Right lobe of liver (tissue), 6 donors: ENCODE data around the gene UQCRC2. TPM values are rescaled to one million over a fixed set of nuclear protein-coding genes. Genes with fewer than 3 reads are reported as not detected.
A peak's percentile ranks its signal among the peaks of the same experiment; 100 is the strongest.
"Not testable (repeated sequence)": the region's sequence is repeated elsewhere in the genome, so short reads cannot be mapped to it uniquely, and the experiment has no call there.

Source experiments
- ATAC-seq, 4 donors: fragments of 200-7000 bp; cut with Tn5 transposase; one replicate each; pipeline ENCODE4 v1.9.1; 2020; ENCODE audit warnings: mild to moderate bottlenecking in 4 of 4, moderate library complexity in 4 of 4
- DNase-seq, 3 donors: peaks; one replicate each; pipeline ENCODE4 v3.0.0-alpha.2; 2020
- H3K27ac ChIP-seq, 3 donors: fragments of 200-600 bp; one replicate each; pipeline ENCODE4 v1.8.0; 2022
- H3K27me3 ChIP-seq, 2 donors: fragments of 200-600 bp; one replicate each; pipeline ENCODE4 v1.8.0; 2022
- H3K36me3 ChIP-seq, 4 donors: fragments of 200-600 bp; sonication (generic) in 1 of 4; one replicate each; pipeline versions ENCODE4 v1.5.1 to v1.8.0; 2017 to 2022; ENCODE audit warnings: control low read depth in 1 of 4
- H3K4me1 ChIP-seq, 4 donors: fragments of 200-600 bp; sonication (generic) in 1 of 4; one replicate each; pipeline versions ENCODE4 v1.5.1 to v1.8.0; 2017 to 2022; ENCODE audit warnings: control low read depth in 1 of 4
- H3K4me3 ChIP-seq, 3 donors: fragments of 200-600 bp; one replicate each; pipeline ENCODE4 v1.8.0; 2022
- H3K9me3 ChIP-seq, 4 donors: fragments of 200-600 bp; sonication (generic) in 1 of 4; one replicate each; pipeline versions ENCODE4 v1.5.1 to v1.8.0; 2017 to 2022; ENCODE audit warnings: control low read depth in 1 of 4
- POLR2A ChIP-seq: fragments of 450-650 bp; IDR thresholded peaks from one replicate; pipeline ENCODE4 v1.6.1; 2017; ENCODE audit warnings: antibody characterized with exemption, mild to moderate bottlenecking
- WGBS: methylation state at CpG from one replicate; pipeline ENCODE4 v1.1.6; 2018; ENCODE audit warnings: low coverage, low lambda C conversion rate; ENCODE audit not compliant: insufficient coverage; ENCODE audit errors: missing lambda C conversion rate; 5-methylcytosine and 5-hydroxymethylcytosine counted together
- intact Hi-C, 2 donors: fragments of 100-400 bp; cut with DNase I; formaldehyde crosslinking; loops; one replicate each; pipeline versions ENCODE4 v1.11.2 to v1.14.1; 2022
- long read RNA-seq: library from polyadenylated mRNA; unstranded; transcript quantifications from one replicate; pipeline ENCODE4 v2.0.0, GENCODE V29; 2019
- total RNA-seq, 6 experiments: library from RNA; depleted of rRNA in 2 of 6; stranded (reverse); fragments of >200 nt in 2 of 6; fragmentation: NEBNext Ultra II Directional in 3 of 6; extraction: Animal tissue kit (Norgen Biotek cat#: 25700) in 3 of 6; gene quantifications; one replicate each; pipeline versions ENCODE4 v1.1.0 to v1.2.4, GENCODE V29; 2016 to 2023
- TF ChIP-seq, protein P1 (sequence below), 4 donors: fragments of 200-600 bp in 3 of 4; fragments of 450-650 bp in 1 of 4; IDR thresholded peaks; one replicate each; pipeline versions ENCODE4 v1.5.1 to v1.8.0; 2016 to 2022; ENCODE audit warnings: antibody characterized with exemption in 4 of 4, mild to moderate bottlenecking in 2 of 4
- donor health status: DM: no; HTN: yes; CAD: no.
- donor health status: DM: no; HTN: no; CAD: no.
- donor health status: DM: no; HTN: no; CAD: no.
- donor health status: DM: no; HTN: yes; CAD: no.
- donor health status: DM: no; HTN: yes; CAD: no.

Gene UQCRC2
- 100 to 1,000 TPM; 128 to 214 (median 169) TPM for total RNA-seq
- long read RNA-seq, transcript UQCRC2-201 (14 exons, 2,615 nt) = major isoform, 39 of 46 reads
- long read RNA-seq, partial matches to known transcripts = 0 of 46 reads
- long read RNA-seq, other reads (novel, unspliced or antisense) = 4 of 46 reads

DNA sequence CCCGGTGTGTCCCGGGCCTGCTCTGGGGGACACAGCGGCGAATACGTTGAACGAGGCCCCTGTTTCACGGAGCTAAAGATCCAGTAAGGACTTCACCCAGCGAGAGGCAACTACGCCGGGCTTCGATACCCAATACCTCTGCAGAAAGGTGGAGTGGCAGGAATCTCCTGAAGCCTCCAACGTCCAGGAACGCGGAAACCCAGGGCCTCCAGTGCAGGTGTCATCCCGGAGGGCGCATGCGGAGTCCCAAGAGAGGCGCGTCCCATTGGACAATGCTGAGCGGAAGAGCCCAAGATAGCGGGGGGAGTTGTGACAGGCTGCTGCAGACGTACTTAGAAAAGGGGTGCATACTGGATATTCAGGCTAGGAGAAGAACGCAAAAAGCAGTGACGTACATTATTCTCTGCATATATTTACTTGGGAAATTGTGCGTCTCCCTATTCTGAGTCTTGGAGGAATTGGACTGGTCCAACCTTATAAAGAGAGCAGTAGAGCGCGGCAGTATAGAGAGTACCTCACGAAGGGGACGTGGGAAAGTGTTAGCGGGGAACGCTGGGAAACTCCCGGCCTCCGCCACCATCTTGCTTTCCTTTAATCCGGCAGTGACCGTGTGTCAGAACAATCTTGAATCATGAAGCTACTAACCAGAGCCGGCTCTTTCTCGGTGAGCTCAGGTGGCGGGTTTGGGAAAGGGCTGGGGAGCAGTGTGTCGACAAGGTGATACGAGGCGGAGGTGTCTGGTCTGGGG, at the start of gene UQCRC2:
Gene UQCRC2 (plus strand): TSS at position 569 of the 748 bp plus-strand sequence. CDS start 63 bp downstream, at position 632.
- ATAC-seq = peak; percentile 93 to 96 (median 95)
- Histone ChIP-seq H3K4me3 (peak within 1 kb of the TSS; percentile 83 to 97 (median 89)), H3K9me3 (no peaks in the 10 kb centered on the region), H3K36me3 (peaks cover 0 to 20% (median 2%) of the 10 kb centered on the region in 4 donors), H3K27ac (peak within 1 kb of the TSS; percentile 90 to 99 (median 99)), H3K4me1 (peaks cover 0 to 29% (median 14%) of the 10 kb centered on the region in 4 donors), H3K27me3 (no peaks in the 10 kb centered on the region)
- TF ChIP-seq, protein P1, sequence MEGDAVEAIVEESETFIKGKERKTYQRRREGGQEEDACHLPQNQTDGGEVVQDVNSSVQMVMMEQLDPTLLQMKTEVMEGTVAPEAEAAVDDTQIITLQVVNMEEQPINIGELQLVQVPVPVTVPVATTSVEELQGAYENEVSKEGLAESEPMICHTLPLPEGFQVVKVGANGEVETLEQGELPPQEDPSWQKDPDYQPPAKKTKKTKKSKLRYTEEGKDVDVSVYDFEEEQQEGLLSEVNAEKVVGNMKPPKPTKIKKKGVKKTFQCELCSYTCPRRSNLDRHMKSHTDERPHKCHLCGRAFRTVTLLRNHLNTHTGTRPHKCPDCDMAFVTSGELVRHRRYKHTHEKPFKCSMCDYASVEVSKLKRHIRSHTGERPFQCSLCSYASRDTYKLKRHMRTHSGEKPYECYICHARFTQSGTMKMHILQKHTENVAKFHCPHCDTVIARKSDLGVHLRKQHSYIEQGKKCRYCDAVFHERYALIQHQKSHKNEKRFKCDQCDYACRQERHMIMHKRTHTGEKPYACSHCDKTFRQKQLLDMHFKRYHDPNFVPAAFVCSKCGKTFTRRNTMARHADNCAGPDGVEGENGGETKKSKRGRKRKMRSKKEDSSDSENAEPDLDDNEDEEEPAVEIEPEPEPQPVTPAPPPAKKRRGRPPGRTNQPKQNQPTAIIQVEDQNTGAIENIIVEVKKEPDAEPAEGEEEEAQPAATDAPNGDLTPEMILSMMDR (IDR thresholded peaks at IDR 0.05) = no peak
- peak; percentile 99 for TF ChIP-seq POLR2A
- intact Hi-C loops = no loop called here
- DNase-seq = peak; percentile 90 to 93 (median 92)
- WGBS = 2% methylated on average over 31 of the region's 41 CpGs

- ATAC-seq, intact Hi-C loops, H3K27ac ChIP-seq, H3K27me3 ChIP-seq, H3K4me3 ChIP-seq, DNase-seq, H3K4me1 ChIP-seq, H3K36me3 ChIP-seq, H3K9me3 ChIP-seq: not testable (repeated sequence)
- no CpG with 5 or more reads among the region's 4 CpGs for WGBS
Observed at GRCh38 chr16:21932650-21933049, 20.5 kb upstream of the UQCRC2 start.

GRCh38 chr16:21933316-21933715, 19.8 kb upstream of the UQCRC2 start:
- H3K4me1 ChIP-seq, H3K4me3 ChIP-seq, H3K36me3 ChIP-seq, intact Hi-C loops, ATAC-seq, H3K27ac ChIP-seq, H3K9me3 ChIP-seq, H3K27me3 ChIP-seq, DNase-seq: not testable (repeated sequence)
- WGBS = 68% methylated on average over 4 of the region's 4 CpGs

DNA sequence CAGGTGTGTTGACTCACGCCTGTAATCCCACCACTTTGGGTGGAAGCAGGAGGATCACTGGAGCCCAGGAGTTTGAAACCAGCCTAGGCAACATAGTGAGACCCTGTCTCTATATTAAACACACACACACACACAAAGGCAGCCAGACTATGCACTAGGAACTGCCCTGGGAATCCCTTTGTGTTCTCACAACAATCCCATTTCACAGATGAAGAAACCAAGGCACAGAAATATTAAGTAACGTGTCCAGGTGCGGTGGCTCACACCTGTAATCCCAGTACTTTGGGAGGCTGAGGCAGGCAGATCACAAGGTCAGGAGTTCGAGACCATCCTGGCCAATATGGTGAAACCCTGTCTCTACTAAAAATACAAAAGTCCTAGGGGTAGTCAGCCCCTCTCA, 19.4 kb upstream of the UQCRC2 start:
- H3K36me3 ChIP-seq, H3K27ac ChIP-seq, intact Hi-C loops, H3K4me3 ChIP-seq, DNase-seq, H3K9me3 ChIP-seq, H3K27me3 ChIP-seq, ATAC-seq, H3K4me1 ChIP-seq: not testable (repeated sequence)
- WGBS = no CpG with 5 or more reads among the region's 4 CpGs

- H3K4me3 ChIP-seq, ATAC-seq, intact Hi-C loops, DNase-seq, H3K27ac ChIP-seq, H3K27me3 ChIP-seq, H3K4me1 ChIP-seq, H3K36me3 ChIP-seq, H3K9me3 ChIP-seq: not testable (repeated sequence)
- 82% methylated on average over 5 of the region's 6 CpGs for WGBS
Observed at GRCh38 chr16:21936216-21936615, 16.9 kb upstream of the UQCRC2 start.

- Histone ChIP-seq H3K9me3 (no peaks in the 10 kb centered on the region), H3K36me3 (no peaks in the 10 kb centered on the region), H3K27me3 (no peaks in the 10 kb centered on the region), H3K27ac (no peak overlapping the region), H3K4me3 (no peak overlapping the region), H3K4me1 (no peaks in the 10 kb centered on the region)
- intact Hi-C loops = no loop called here
- no peak for DNase-seq
- TF ChIP-seq POLR2A = no peak
- TF ChIP-seq, protein P1 (IDR thresholded peaks at IDR 0.05) = no peak
- no peak for ATAC-seq
Observed at GRCh38 chr16:21937336-21937829, 15.8 kb upstream of the UQCRC2 start.
